Measurements from ENCODE around the gene ANKS1A.
A peak's percentile ranks its signal among the peaks of the same experiment; 100 is the strongest.

Gene ANKS1A

GRCh38 chr6:35034411-35035191, 145.5 kb downstream of the ANKS1A start:
- WGBS, result 87% methylated on average over 13 of the region's 13 CpGs
- no peak overlapping the region for H3K27ac ChIP-seq (ENCODE audit: low read depth, low read length)

GRCh38 chr6:35035481-35036030, 146.5 kb downstream of the ANKS1A start:
- H3K9me3 ChIP-seq (ENCODE audit: insufficient read depth, low read depth, low read length), result no peaks in the 10 kb centered on the region
- WGBS, result 84% methylated on average over 5 of the region's 5 CpGs
- H3K4me1 ChIP-seq (ENCODE audit: insufficient read depth, low read length), result peaks cover 44% of the 10 kb centered on the region
- no peaks in the 10 kb centered on the region for H3K27me3 ChIP-seq (ENCODE audit: insufficient read depth, low read length)
- H3K36me3 ChIP-seq (ENCODE audit: insufficient read depth, low read length), result no peaks in the 10 kb centered on the region
- no peak overlapping the region for H3K4me3 ChIP-seq (ENCODE audit: low read length)
- no peak overlapping the region; the same call in 1 of the 2 replicates for H3K27ac ChIP-seq (ENCODE audit: low read depth, low read length)
- H3K9ac ChIP-seq (ENCODE audit: low read depth, low read length), result no peak overlapping the region

More at GRCh38 chr6:35034411-35035191, 145.5 kb downstream of the ANKS1A start:
- no peaks in the 10 kb centered on the region for H3K36me3 ChIP-seq (ENCODE audit: insufficient read depth, low read length)
- no peaks in the 10 kb centered on the region for H3K9me3 ChIP-seq (ENCODE audit: insufficient read depth, low read depth, low read length)
- H3K9ac ChIP-seq (ENCODE audit: low read depth, low read length), result no peak overlapping the region
- no peak overlapping the region for H3K4me3 ChIP-seq (ENCODE audit: low read length)
- no peaks in the 10 kb centered on the region for H3K27me3 ChIP-seq (ENCODE audit: insufficient read depth, low read length)
- peaks cover 44% of the 10 kb centered on the region for H3K4me1 ChIP-seq (ENCODE audit: insufficient read depth, low read length)

DNA sequence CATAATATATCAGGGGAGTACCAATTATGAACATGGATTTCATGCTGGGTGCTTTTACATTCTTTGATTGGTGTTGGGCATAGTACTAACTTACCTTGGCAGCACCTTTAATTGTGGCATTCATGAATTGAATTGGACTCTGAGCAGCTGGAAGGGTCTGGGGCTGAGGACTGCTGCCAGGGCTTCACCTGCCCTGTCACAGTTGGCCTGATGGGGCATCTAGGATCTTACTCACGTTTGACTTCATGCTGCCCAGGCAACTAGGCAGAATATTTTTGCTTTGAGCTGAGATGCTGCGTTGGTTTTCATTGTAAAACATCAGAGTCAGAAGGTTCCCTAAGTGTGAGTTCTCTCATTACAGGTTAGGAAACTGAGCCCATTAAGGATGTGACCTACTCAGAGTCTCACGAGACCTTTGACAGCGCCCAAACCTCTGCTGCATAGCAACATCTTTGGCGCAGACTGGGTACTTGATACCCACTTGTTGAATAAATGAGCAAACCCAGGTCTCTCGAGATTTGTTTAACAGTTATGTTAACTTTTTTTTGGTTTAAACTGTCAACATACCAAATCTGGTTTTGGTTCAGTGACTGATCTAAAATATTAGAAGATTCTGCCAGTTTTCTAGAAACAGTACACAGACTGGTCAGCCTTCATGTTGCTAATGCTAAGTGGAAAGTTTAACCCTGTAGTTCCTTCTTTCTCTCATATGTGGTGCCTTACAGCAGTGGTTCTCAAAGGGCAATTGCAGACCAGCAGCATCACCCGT, 147.2 kb downstream of the ANKS1A start:
- no peak overlapping the region for H3K9ac ChIP-seq (ENCODE audit: low read depth, low read length)
- peaks cover 44% of the 10 kb centered on the region for H3K4me1 ChIP-seq (ENCODE audit: insufficient read depth, low read length)
- H3K4me3 ChIP-seq (ENCODE audit: low read length), result no peak overlapping the region
- WGBS, result 72% methylated on average over 7 of the region's 7 CpGs
- H3K9me3 ChIP-seq (ENCODE audit: insufficient read depth, low read depth, low read length), result no peaks in the 10 kb centered on the region
- H3K27me3 ChIP-seq (ENCODE audit: insufficient read depth, low read length), result no peaks in the 10 kb centered on the region
- H3K27ac ChIP-seq (ENCODE audit: low read depth, low read length), result peak overlapping the region; percentile 92; the same call in 1 of the 2 replicates
- H3K36me3 ChIP-seq (ENCODE audit: insufficient read depth, low read length), result no peaks in the 10 kb centered on the region

GRCh38 chr6:35036828-35037663, 148.0 kb downstream of the ANKS1A start:
- Histone ChIP-seq H3K4me1 (ENCODE audit: insufficient read depth, low read length) (peaks cover 47% of the 10 kb centered on the region), H3K27ac (ENCODE audit: low read depth, low read length) (peak overlapping the region; percentile 92), H3K4me3 (ENCODE audit: low read length) (no peak overlapping the region; the same call in 1 of the 2 replicates), H3K9ac (ENCODE audit: low read depth, low read length) (peak overlapping the region; percentile 22; the same call in 1 of the 2 replicates), H3K27me3 (ENCODE audit: insufficient read depth, low read length) (no peaks in the 10 kb centered on the region), H3K36me3 (ENCODE audit: insufficient read depth, low read length) (no peaks in the 10 kb centered on the region), H3K9me3 (ENCODE audit: insufficient read depth, low read depth, low read length) (no peaks in the 10 kb centered on the region)
- 14% methylated on average over 7 of the region's 8 CpGs for WGBS

GRCh38 chr6:35037664-35038038, 148.6 kb downstream of the ANKS1A start:
- WGBS, result 74% methylated on average over 2 of the region's 2 CpGs
- Histone ChIP-seq H3K27ac (ENCODE audit: low read depth, low read length) (peak overlapping the region; percentile 92), H3K27me3 (ENCODE audit: insufficient read depth, low read length) (no peaks in the 10 kb centered on the region), H3K4me3 (ENCODE audit: low read length) (no peak overlapping the region), H3K9ac (ENCODE audit: low read depth, low read length) (peak overlapping the region; percentile 22; the same call in 1 of the 2 replicates), H3K36me3 (ENCODE audit: insufficient read depth, low read length) (no peaks in the 10 kb centered on the region), H3K9me3 (ENCODE audit: insufficient read depth, low read depth, low read length) (no peaks in the 10 kb centered on the region), H3K4me1 (ENCODE audit: insufficient read depth, low read length) (peaks cover 53% of the 10 kb centered on the region)

DNA sequence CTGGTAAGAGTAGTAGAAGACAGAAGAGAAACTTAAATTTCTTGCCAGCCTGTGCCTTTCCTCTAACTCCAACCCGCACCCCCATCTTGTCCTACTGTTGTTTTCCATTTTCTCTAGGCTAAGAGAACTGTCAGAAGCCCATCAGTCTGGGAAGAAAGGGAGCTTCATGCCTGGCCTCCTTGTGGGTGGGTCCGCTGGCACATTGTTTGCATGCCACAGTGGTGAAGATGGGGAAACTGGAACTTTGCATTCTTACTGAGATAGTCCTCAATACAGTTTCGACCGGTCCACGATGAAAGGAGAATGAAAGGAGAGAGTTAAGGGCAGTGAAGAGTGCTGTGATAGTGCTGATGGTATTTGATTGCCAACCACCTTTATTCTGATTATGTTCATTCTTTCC, 149.0 kb downstream of the ANKS1A start:
- peaks cover 57% of the 10 kb centered on the region for H3K4me1 ChIP-seq (ENCODE audit: insufficient read depth, low read length)

DNA sequence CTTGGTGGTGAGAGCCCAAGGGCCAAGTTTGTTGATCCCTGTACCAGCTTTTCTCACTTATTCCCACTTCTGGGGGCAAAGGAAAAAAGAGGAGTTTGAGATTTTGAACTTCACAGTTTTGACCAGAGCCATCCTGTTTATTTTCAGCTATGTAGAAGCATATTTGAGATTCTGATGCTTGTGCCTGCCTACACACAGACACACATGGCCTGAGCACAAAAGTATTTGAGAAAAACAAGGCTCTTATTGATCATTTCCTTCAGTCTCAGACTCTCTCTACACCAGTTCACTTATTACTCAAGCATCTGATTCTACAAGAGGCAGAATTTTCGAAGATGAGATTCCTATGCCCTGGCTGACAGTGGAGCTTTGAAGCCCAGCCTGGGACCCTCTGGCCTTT, 151.3 kb downstream of the ANKS1A start:
- Histone ChIP-seq H3K4me1 (ENCODE audit: insufficient read depth, low read length) (peaks cover 69% of the 10 kb centered on the region), H3K9ac (ENCODE audit: low read depth, low read length) (no peak overlapping the region), H3K4me3 (ENCODE audit: low read length) (no peak overlapping the region), H3K27ac (ENCODE audit: low read depth, low read length) (no peak overlapping the region), H3K36me3 (ENCODE audit: insufficient read depth, low read length) (no peaks in the 10 kb centered on the region), H3K9me3 (ENCODE audit: insufficient read depth, low read depth, low read length) (no peaks in the 10 kb centered on the region), H3K27me3 (ENCODE audit: insufficient read depth, low read length) (no peaks in the 10 kb centered on the region)
- WGBS, result 94% methylated on average over 1 of the region's 1 CpG

More for the DNA sequence above, 149.0 kb downstream of the ANKS1A start:
- Histone ChIP-seq H3K36me3 (ENCODE audit: insufficient read depth, low read length) (no peaks in the 10 kb centered on the region), H3K4me3 (ENCODE audit: low read length) (no peak overlapping the region), H3K9me3 (ENCODE audit: insufficient read depth, low read depth, low read length) (no peaks in the 10 kb centered on the region), H3K27ac (ENCODE audit: low read depth, low read length) (peak overlapping the region; percentile 92), H3K27me3 (ENCODE audit: insufficient read depth, low read length) (no peaks in the 10 kb centered on the region), H3K9ac (ENCODE audit: low read depth, low read length) (0 out of 2 replicates have a peak overlapping the region, but pooled peaks have one; percentile 22)
- WGBS, result 85% methylated on average over 5 of the region's 5 CpGs

GRCh38 chr6:35041086-35041861, 152.2 kb downstream of the ANKS1A start:
- 91% methylated on average over 4 of the region's 4 CpGs for WGBS
- no peaks in the 10 kb centered on the region for H3K9me3 ChIP-seq (ENCODE audit: insufficient read depth, low read depth, low read length)
- no peaks in the 10 kb centered on the region for H3K27me3 ChIP-seq (ENCODE audit: insufficient read depth, low read length)
- H3K4me3 ChIP-seq (ENCODE audit: low read length), result no peak overlapping the region
- H3K4me1 ChIP-seq (ENCODE audit: insufficient read depth, low read length), result peaks cover 69% of the 10 kb centered on the region
- no peak overlapping the region for H3K27ac ChIP-seq (ENCODE audit: low read depth, low read length)
- no peak overlapping the region for H3K9ac ChIP-seq (ENCODE audit: low read depth, low read length)
- no peaks in the 10 kb centered on the region; the same call in 1 of the 2 replicates for H3K36me3 ChIP-seq (ENCODE audit: insufficient read depth, low read length)

DNA sequence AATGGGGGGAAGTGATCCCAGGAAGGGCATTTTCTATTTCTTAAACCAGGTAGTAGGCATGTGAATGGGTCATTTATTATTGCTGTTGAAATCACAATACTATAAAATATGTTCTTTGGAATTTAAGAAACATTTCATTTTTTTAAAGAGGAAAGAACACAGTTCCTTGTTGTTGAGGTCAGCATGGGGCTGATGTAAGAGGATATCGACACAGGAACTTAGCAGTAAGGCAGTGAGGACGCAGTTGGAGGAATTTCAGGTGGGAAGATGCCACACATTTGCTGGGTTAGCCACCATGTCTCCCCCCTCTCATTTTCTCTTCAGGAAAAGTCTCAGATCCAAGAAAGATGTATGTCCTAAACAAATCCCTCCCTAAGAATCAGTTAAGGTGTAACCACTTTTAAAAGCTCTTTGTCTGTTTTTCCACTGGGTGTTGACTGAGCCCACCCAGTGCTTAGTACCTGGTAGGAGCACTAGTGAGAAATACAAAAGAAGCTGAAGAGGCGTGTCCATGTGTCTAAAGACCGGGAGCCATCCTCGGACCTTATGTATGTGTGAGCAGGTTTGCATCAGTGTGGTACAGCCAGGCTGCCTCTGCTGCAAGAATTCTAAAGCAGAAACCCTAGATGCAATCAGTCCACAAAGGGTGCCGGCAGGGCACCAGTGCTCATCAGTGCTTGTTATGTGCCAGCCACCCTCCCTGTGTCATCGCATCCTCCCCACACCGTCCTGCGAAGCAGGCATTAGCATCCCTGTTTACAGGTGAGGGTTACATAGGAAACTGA, 153.2 kb downstream of the ANKS1A start:
- peaks cover 69% of the 10 kb centered on the region for H3K4me1 ChIP-seq (ENCODE audit: insufficient read depth, low read length)
- no peak overlapping the region for H3K9ac ChIP-seq (ENCODE audit: low read depth, low read length)
- 92% methylated on average over 9 of the region's 9 CpGs for WGBS
- no peaks in the 10 kb centered on the region; the same call in 1 of the 2 replicates for H3K36me3 ChIP-seq (ENCODE audit: insufficient read depth, low read length)
- H3K4me3 ChIP-seq (ENCODE audit: low read length), result no peak overlapping the region
- no peak overlapping the region for H3K27ac ChIP-seq (ENCODE audit: low read depth, low read length)
- no peaks in the 10 kb centered on the region for H3K27me3 ChIP-seq (ENCODE audit: insufficient read depth, low read length)
- no peaks in the 10 kb centered on the region for H3K9me3 ChIP-seq (ENCODE audit: insufficient read depth, low read depth, low read length)
